Measurements from ENCODE around the gene NT5DC2.

NT5DC2 gene

GRCh38 chr3:52487788-52488691, 45.6 kb downstream of the NT5DC2 start:
- DNase-seq (ENCODE audit: low read depth in 2 of 2), result no peak

- DNase-seq (ENCODE audit: low read depth in 2 of 2), result no peak
Measured at GRCh38 chr3:52487050-52487787, 46.4 kb downstream of the NT5DC2 start.

- no peak for DNase-seq (ENCODE audit: low read depth in 2 of 2)
Measured at GRCh38 chr3:52484680-52485461, 48.8 kb downstream of the NT5DC2 start.

GRCh38 chr3:52483577-52484381, 49.9 kb downstream of the NT5DC2 start:
- peak; percentile 80 to 81 for DNase-seq (ENCODE audit: low read depth in 2 of 2)

GRCh38 chr3:52483081-52483480, 50.6 kb downstream of the NT5DC2 start:
- DNase-seq (ENCODE audit: low read depth in 2 of 2), result no peak

- no peak for DNase-seq (ENCODE audit: low read depth in 2 of 2)
Measured at GRCh38 chr3:52481819-52482521, 51.7 kb downstream of the NT5DC2 start.

- DNase-seq (ENCODE audit: low read depth in 2 of 2), result no peak
Measured at GRCh38 chr3:52480768-52481715, 52.6 kb downstream of the NT5DC2 start.

- no peak for DNase-seq (ENCODE audit: low read depth in 2 of 2)
Measured at GRCh38 chr3:52479877-52480575, 53.6 kb downstream of the NT5DC2 start.

- DNase-seq (ENCODE audit: low read depth in 2 of 2), result no peak
Measured at GRCh38 chr3:52479037-52479876, 54.4 kb downstream of the NT5DC2 start.

- DNase-seq (ENCODE audit: low read depth in 2 of 2), result no peak
Measured at GRCh38 chr3:52477796-52478095, 55.9 kb downstream of the NT5DC2 start.

- DNase-seq (ENCODE audit: low read depth in 2 of 2), result no peak
Measured at GRCh38 chr3:52477076-52477795, 56.4 kb downstream of the NT5DC2 start.
